ENCODE measurements around the gene RILPL2.
"Not testable (repeated sequence)": the region's sequence is repeated elsewhere in the genome, so short reads cannot be mapped to it uniquely, and the experiment has no call there.

Gene RILPL2

GRCh38 chr12:123428591-123428990 lies 7.9 kb downstream of the RILPL2 start:
- ChIA-PET POLR2A (interaction anchor here (2.1 kb wide), 1 partner anchor 10 kb away, joined by 12 read pairs; no protein-coding TSS in a partner anchor), CTCF (interaction anchor here (0.9 to 2.0 kb wide), 5 partner anchors 12 to 556 kb away, joined by 3 to 6 read pairs (median 3); partner anchors contain the start of gene KMT5A)

GRCh38 chr12:123427036-123427769 lies 9.3 kb downstream of the RILPL2 start:
- peak; percentile 81 for DNase-seq (ENCODE audit: extremely low spot score)
- no peak for TF ChIP-seq CTCF (IDR thresholded peaks at IDR 0.05; ENCODE audit: control extremely low read depth, extremely low read depth, low read depth, missing control alignments)
- CTCF ChIA-PET = interaction anchor here (0.6 to 2.4 kb wide), 7 partner anchors 10 to 111 kb away, joined by 3 to 6 read pairs (median 3); no protein-coding TSS in a partner anchor
- POLR2A ChIA-PET = interaction anchor here (0.5 to 2.1 kb wide), 13 partner anchors 9 to 88 kb away, joined by 3 to 15 read pairs (median 5); partner anchors contain the start of genes RILPL2 and SBNO1

More at GRCh38 chr12:123428591-123428990, 7.9 kb downstream of the RILPL2 start:
- no peak for TF ChIP-seq CTCF (IDR thresholded peaks at IDR 0.05; ENCODE audit: control extremely low read depth, extremely low read depth, low read depth, missing control alignments)
- no peak for DNase-seq (ENCODE audit: extremely low spot score)

- DNase-seq (ENCODE audit: extremely low spot score) = no peak
- POLR2A ChIA-PET = interaction anchor here (0.6 to 1.3 kb wide), 2 partner anchors 56 to 365 kb away, joined by 3 to 6 read pairs; partner anchors contain the start of gene SBNO1
- CTCF ChIA-PET = interaction anchor here (0.6 to 1.2 kb wide), 2 partner anchors 16 to 293 kb away, joined by 4 read pairs; no protein-coding TSS in a partner anchor
- no peak for TF ChIP-seq CTCF (IDR thresholded peaks at IDR 0.05; ENCODE audit: control extremely low read depth, extremely low read depth, low read depth, missing control alignments)
Observed at GRCh38 chr12:123421314-123421713, 15.2 kb downstream of the RILPL2 start.

DNA sequence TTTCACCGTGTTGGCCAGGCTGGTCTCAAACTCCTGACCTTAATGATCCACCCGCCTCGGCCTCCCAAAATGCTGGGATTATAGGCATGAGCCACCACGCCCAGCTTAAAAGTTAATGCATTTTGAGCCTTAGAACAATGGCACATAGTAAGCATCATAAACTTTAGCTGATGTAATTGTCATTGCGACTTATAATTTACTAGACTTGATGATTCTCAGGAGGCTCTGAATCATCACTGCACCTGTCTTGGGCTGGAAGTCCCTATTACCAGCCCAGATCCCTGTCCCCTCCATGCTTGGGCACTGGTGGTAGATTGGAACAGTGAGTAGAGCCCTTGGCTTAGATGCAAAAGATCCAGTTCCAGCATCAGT lies 26.5 kb downstream of the RILPL2 start:
- CTCF ChIA-PET = no interaction called here
- no peak for DNase-seq (ENCODE audit: extremely low spot score)
- POLR2A ChIA-PET = interaction anchor here (0.7 to 1.3 kb wide), 2 partner anchors 18 to 69 kb away, joined by 3 to 4 read pairs; no protein-coding TSS in a partner anchor
- TF ChIP-seq CTCF (IDR thresholded peaks at IDR 0.05; ENCODE audit: control extremely low read depth, extremely low read depth, low read depth, missing control alignments) = no peak

DNA sequence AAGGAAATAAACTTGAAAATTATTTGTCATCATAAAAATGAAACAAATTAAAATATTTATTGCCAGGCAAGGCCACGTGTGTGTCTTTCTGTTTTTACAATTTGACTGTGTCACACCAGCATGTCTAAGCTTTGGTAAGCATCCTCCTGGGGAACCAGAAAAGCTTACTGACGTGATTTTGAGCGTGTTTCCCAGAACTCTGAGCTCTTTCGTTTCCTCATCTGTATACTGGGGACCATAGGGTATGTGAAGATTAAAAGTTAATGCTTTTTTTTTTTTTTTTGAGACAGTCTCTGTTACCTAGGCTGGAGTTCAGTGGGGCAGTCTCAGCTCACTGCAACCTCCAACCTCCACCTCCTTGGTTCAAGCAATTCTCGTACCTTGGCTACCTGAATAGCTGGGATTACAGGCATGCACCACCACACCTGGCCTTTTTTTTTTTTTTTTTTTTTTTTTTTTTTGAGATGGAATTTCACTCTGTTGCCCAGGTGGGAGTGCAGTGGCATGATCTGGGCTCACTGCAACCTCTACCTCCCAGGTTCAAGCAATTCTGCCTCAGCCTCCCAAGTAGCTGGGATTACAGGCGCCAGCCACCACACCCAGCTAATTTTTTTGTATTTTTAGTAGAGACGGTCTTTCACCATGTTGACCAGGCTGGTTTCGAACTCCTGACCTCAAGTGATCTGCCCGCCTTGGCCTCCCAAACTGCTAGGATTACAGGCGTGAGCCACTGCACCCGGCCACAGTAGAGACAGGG lies 27.0 kb downstream of the RILPL2 start:
- CTCF ChIA-PET = interaction anchor here (0.7 to 0.9 kb wide), 2 partner anchors 59 to 141 kb away, joined by 3 read pairs; no protein-coding TSS in a partner anchor
- POLR2A ChIA-PET = interaction anchor here (0.6 to 1.3 kb wide), 3 partner anchors 18 to 24 kb away, joined by 3 to 6 read pairs (median 5); no protein-coding TSS in a partner anchor
- peak; percentile 38 for DNase-seq (ENCODE audit: extremely low spot score)

DNA sequence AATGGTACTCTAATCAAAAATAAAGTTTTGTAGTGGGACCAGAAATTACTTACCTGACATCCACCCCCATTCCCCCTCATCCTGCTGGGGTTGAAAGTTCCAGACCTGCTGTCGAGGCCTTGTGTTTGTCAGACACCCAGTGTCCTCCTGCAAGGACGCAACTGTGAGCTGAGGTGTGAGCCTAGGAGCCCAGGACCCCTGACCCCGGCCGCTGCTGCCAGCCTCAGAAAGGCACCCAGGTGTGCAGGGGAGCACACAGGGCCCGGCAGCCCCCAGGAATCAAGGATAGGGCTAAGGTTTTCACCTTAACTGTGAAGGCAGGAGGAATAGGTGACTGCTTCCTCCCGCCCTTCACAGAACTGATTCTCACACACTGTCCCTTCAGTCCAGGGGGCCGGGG lies 27.9 kb downstream of the RILPL2 start:
- not testable (repeated sequence) for DNase-seq (ENCODE audit: extremely low spot score)
- POLR2A ChIA-PET = interaction anchor here (0.6 kb wide), 1 partner anchor 25 kb away, joined by 5 read pairs; no protein-coding TSS in a partner anchor
- CTCF ChIA-PET = interaction anchor here (0.7 to 0.9 kb wide), 2 partner anchors 60 to 140 kb away, joined by 3 read pairs; no protein-coding TSS in a partner anchor

- POLR2A ChIA-PET; DNase-seq (ENCODE audit: extremely low spot score); CTCF ChIA-PET: not testable (repeated sequence)
Observed at GRCh38 chr12:123407934-123408333, 28.6 kb downstream of the RILPL2 start.

DNA sequence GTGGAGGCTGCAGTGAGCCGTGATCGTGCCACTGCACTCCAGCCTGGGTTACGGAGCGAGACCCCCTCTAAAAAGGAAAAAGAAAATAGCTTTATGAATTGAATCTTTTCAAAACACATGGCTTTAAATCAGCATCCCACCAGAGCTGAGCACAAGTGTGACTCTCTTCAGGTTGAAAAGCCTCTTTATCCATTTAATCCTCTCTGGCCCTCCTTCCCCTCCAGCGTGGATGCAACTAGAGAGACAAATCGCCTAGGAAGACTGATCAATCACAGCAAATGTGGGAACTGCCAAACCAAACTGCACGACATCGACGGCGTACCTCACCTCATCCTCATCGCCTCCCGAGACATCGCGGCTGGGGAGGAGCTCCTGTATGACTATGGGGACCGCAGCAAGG lies 29.2 kb downstream of the RILPL2 start:
- DNase-seq (ENCODE audit: extremely low spot score) = not testable (repeated sequence)
- CTCF ChIA-PET = interaction anchor here (1.0 to 1.1 kb wide), 2 partner anchors 12 to 41 kb away, joined by 3 read pairs; no protein-coding TSS in a partner anchor
- POLR2A ChIA-PET = interaction anchor here (0.7 kb wide), 1 partner anchor 12 kb away, joined by 6 read pairs; no protein-coding TSS in a partner anchor
